22Rv1 (cell line): ENCODE results near the gene ADIPOR2.
"Not testable (repeated sequence)": the region's sequence is repeated elsewhere in the genome, so short reads cannot be mapped to it uniquely, and the experiment has no call there.

Experiments used
- H3K27ac ChIP-seq: fragments of 450-650 bp; 2 replicates; pipeline ENCODE4 v1.5.1; 2017
- ZFX ChIP-seq: fragments of 450-650 bp; IDR thresholded peaks from 2 replicates; pipeline ENCODE4 v1.6.1; 2017; ENCODE audit warnings: antibody characterized with exemption, borderline replicate concordance
- TF ChIP-seq, protein P1 (sequence below): fragments of 450-650 bp; IDR thresholded peaks from 2 replicates; pipeline ENCODE4 v1.5.1; 2017; ENCODE audit warnings: mild to moderate bottlenecking

Gene ADIPOR2

DNA sequence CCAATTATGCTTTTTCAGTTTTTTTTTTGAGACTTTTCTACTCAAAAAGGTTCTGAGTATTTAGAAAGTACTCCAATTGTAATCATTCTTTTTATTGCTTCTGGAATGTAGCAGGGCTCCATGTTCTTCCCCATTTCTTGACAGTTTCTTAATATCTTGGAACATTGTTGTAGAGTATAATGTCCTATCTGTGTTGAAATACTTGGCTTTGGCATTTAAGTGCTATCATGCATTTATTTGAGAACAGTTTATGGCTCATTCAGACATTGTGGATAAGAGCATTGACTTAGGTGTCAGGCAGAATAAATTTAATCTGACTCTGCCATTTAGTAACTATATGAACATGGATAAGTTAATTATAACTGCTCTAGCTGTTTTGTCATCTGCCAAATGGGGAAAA is 28.3 kb downstream of the ADIPOR2 start:
- TF ChIP-seq ZFX = no peak
- TF ChIP-seq, protein P1, sequence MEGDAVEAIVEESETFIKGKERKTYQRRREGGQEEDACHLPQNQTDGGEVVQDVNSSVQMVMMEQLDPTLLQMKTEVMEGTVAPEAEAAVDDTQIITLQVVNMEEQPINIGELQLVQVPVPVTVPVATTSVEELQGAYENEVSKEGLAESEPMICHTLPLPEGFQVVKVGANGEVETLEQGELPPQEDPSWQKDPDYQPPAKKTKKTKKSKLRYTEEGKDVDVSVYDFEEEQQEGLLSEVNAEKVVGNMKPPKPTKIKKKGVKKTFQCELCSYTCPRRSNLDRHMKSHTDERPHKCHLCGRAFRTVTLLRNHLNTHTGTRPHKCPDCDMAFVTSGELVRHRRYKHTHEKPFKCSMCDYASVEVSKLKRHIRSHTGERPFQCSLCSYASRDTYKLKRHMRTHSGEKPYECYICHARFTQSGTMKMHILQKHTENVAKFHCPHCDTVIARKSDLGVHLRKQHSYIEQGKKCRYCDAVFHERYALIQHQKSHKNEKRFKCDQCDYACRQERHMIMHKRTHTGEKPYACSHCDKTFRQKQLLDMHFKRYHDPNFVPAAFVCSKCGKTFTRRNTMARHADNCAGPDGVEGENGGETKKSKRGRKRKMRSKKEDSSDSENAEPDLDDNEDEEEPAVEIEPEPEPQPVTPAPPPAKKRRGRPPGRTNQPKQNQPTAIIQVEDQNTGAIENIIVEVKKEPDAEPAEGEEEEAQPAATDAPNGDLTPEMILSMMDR = no peak
- H3K27ac ChIP-seq = no peak overlapping the region

DNA sequence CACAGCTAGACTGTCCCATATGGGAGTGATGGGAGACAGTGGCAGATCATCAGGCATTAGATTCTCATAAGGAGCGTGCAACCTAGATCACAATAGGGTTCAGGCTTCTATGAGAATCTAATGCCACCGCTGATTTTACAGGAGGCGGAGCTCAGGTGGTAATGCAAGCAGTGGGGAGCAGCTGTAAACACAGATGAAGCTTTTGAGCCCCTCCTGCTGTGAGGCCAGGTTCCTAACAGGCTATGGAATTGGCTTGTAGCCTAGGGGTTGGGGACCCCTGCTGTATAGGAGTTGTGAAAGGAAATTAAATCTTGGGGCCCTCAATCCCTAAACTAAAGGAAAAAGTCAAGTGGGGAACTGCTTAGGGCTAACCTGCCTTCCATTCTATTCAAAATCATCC is 29.6 kb downstream of the ADIPOR2 start:
- H3K27ac ChIP-seq = no peak overlapping the region
- TF ChIP-seq, protein P1 = no peak
- TF ChIP-seq ZFX = no peak

DNA sequence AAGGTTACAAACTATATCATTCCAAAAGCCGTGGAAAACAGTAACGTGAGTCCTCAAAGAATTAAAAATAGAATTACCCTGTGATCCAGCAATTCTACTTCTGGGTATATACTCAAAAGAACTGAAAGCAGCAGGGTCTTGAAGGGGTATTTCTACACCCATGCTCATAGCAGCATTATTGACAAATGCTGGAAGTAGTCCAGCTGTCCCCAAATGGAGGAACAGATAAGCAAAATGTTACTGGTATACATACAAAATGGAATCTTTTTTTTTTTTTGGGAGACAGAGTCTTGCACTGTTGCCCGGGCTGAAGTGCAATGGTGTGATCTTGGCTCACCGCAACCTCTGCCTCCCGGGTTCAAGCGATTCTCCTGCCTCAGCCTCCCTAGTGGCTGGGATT is 32.9 kb downstream of the ADIPOR2 start:
- TF ChIP-seq, protein P1 = no peak

DNA sequence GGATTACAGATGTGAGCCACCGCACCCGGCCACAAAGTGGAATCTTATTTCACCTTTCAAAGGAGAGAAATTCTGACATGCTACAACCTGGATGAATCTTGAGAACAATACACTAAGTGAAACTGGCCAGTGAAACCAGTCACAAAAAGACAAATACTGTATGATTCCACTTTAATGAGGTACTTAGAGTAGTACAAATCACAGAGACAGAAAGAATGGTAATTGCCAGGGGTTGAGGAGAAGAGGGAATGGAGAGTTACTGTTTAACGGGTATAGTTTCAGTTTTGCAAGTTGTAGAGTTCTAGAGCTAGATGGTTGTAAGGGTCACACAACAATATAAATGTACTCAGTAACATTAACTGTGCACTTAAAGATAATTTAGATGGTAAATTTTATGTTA is 33.4 kb downstream of the ADIPOR2 start:
- TF ChIP-seq, protein P1 = no peak
- TF ChIP-seq ZFX = no peak
- H3K27ac ChIP-seq = no peak overlapping the region

More for the DNA sequence above, 32.9 kb downstream of the ADIPOR2 start:
- no peak overlapping the region for H3K27ac ChIP-seq

DNA sequence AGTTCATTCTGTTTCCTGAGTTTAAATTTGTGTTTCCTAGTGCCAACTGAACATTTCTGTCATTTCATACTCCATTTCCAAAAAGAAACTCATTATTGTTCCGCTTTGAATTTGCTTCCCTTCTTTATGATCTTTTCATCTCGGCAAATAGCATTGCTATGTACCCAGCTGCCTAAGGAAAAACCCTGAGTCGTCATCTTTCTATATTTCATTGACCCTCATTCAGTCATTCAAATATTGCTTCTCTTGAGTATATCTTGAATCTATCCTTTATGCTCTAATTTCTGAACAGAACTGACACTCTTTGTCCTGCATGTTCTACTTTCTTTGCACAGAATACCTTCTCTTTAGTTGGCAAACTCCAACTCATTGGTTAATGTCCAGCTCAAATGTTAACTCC is 35.9 kb downstream of the ADIPOR2 start:
- H3K27ac ChIP-seq = no peak overlapping the region
- TF ChIP-seq, protein P1 = no peak
- TF ChIP-seq ZFX = no peak

DNA sequence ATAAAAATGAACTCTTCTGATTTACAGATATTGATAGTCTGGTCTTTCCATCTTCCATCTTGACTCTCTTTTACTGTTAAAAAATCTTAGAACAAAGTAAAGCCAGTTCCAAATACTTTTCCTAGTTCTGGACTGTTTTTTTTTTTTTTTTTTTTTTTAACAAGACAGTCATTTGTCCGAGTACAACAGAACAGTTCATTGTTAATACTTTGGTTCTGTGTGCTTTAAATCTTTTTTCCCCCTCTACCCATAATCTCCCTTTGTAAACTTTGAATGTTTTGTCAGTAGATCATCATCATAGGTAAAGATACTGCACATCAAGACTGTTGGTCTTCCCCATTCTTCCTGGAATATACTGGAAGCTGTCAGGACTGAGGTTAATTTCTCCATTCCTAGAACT is 38.0 kb downstream of the ADIPOR2 start:
- H3K27ac ChIP-seq = no peak overlapping the region
- TF ChIP-seq, protein P1 = no peak
- TF ChIP-seq ZFX = no peak

DNA sequence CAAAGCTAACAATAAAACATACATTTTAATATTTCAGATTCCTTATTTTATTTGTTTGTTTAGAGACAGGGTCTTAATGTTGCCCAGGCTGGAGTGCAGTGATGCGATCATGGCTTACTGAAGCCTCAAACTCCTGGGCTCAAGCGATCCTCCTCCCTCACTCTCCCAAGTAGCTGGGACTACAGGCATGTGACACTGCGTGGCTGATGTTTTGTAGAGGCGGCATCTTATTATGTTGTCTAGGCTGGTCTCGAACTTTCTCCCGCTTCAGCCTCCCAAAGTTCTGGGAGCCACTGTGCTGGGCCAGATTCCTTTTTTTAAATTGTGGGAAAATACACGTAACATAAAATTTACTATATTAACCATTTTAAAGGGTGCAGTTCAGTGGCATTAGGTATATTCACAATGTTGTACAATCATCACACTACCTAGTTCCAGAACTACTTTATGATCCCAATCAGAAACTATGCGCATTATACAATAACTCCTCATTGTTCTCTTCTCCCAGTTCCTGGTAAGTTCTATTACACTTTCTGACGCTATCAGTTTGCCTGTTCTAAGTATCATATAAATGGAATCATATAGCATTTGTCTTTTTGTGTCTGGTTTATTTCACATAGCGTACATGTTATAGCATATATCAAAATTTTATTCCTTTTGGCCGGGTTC is 40.3 kb downstream of the ADIPOR2 start:
- H3K27ac ChIP-seq = no peak overlapping the region
- TF ChIP-seq ZFX = no peak
- TF ChIP-seq, protein P1 = no peak

DNA sequence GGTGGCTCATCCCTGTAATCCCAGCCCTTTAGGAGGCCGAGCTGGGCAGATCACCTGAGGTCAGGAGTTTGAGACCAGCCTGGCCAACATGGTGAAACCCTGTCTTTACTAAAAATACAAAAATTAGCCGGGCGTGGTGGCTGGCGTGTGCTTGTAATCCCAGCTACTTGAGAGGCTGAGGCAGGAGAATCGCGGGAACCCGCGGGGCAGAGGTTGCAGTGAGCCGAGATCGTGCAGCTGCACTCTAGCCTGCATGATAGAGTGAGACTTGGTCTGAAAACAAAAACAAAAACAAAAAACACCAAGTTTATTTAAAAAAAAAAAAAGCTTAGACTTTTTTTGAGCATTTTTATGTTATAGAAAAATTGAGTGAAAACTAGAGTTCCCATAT is 40.8 kb downstream of the ADIPOR2 start:
- not testable (repeated sequence) for H3K27ac ChIP-seq
